ENCODE measurements around the gene GLOD5.

The GLOD5 gene

DNA sequence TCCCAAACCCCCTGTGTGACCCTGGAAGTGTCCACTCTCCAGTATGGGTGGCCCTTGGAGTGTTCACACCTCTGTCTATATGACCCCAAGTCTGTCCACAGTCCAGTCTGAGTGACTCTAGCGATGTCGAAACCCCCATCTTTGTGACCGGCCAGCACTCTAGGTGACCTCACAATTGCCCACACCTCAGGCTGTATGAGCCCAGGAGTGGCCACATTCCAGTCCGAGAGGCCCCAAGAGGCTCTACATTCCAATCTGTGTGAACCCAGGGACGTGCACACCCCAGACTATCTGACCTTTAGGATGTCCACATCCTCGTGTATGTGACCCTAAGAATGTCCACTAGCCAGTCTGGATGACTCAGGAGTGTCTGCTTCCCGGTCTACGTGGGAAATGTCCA lies 7.3 kb upstream of the GLOD5 start (continued):
- TF ChIP-seq, protein P1, sequence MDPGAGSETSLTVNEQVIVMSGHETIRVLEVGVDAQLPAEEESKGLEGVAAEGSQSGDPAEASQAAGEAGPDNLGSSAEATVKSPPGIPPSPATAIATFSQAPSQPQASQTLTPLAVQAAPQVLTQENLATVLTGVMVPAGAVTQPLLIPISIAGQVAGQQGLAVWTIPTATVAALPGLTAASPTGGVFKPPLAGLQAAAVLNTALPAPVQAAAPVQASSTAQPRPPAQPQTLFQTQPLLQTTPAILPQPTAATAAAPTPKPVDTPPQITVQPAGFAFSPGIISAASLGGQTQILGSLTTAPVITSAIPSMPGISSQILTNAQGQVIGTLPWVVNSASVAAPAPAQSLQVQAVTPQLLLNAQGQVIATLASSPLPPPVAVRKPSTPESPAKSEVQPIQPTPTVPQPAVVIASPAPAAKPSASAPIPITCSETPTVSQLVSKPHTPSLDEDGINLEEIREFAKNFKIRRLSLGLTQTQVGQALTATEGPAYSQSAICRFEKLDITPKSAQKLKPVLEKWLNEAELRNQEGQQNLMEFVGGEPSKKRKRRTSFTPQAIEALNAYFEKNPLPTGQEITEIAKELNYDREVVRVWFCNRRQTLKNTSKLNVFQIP (CRISPR knock-in tag; IDR thresholded peaks at IDR 0.05; ENCODE audit: borderline replicate concordance, low read depth) = no peak
- no peak for TF ChIP-seq ZC3H10 (CRISPR knock-in tag; IDR thresholded peaks at IDR 0.05)

DNA sequence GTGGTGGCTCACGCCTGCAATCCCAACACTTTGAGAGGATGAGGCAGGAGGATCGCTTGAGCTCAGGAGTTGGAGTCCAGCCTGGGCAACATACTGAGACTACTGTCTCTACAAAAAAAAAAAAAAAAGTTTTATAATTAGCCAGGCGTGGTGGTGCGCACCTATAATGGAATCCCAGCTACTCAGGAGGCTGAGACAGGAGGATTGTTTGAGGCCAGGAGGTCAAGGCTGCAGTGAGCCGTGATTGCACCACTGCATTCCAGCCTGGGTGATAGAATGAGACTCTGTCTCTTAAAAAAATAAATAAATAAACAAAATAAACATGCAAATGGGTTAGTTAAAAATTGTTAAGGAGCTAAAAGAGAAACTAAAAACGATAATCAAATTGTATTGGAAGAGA lies 7.7 kb downstream of the GLOD5 start:
- TF ChIP-seq, protein P2, sequence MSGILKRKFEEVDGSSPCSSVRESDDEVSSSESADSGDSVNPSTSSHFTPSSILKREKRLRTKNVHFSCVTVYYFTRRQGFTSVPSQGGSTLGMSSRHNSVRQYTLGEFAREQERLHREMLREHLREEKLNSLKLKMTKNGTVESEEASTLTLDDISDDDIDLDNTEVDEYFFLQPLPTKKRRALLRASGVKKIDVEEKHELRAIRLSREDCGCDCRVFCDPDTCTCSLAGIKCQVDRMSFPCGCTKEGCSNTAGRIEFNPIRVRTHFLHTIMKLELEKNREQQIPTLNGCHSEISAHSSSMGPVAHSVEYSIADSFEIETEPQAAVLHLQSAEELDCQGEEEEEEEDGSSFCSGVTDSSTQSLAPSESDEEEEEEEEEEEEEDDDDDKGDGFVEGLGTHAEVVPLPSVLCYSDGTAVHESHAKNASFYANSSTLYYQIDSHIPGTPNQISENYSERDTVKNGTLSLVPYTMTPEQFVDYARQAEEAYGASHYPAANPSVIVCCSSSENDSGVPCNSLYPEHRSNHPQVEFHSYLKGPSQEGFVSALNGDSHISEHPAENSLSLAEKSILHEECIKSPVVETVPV (CRISPR knock-in tag; IDR thresholded peaks at IDR 0.05) = no peak
- TF ChIP-seq CSDC2 (CRISPR knock-in tag; IDR thresholded peaks at IDR 0.05) (no peak), ARNTL (CRISPR knock-in tag; IDR thresholded peaks at IDR 0.05; ENCODE audit: borderline replicate concordance, low read depth) (no peak), BACH2 (CRISPR knock-in tag; IDR thresholded peaks at IDR 0.05; ENCODE audit: borderline replicate concordance) (no peak), ZFP3 (CRISPR knock-in tag; IDR thresholded peaks at IDR 0.05) (no peak), SNAI2 (CRISPR knock-in tag; IDR thresholded peaks at IDR 0.05) (no peak), ZNF8 (CRISPR knock-in tag; IDR thresholded peaks at IDR 0.05) (no peak)
- no peak for ATAC-seq

DNA sequence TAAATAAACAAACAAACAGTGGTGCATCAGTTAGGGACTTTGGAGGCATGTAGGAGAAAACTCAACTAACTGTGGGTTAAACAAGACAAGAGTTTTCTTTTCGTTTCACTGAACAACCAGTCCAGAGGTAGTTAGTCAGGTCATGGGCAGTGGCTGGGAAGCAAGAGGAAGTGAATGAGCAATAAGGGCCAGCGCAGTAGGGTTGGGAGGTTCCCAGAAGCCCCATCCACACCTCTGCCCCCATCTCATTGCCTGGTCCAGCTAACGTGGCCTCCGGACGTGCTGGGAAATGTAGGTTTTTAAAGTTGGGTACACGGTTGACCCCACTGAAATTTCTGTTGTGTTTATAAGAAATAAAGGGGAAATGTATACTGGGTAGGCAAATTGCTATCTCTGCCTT lies 8.7 kb downstream of the GLOD5 start:
- ATAC-seq = no peak
- TF ChIP-seq BACH2 (CRISPR knock-in tag; IDR thresholded peaks at IDR 0.05; ENCODE audit: borderline replicate concordance) = no peak
- TF ChIP-seq TSHZ2 (CRISPR knock-in tag; IDR thresholded peaks at IDR 0.05) = no peak
- TF ChIP-seq, protein P2 (CRISPR knock-in tag; IDR thresholded peaks at IDR 0.05) = no peak
- TF ChIP-seq, protein P3, sequence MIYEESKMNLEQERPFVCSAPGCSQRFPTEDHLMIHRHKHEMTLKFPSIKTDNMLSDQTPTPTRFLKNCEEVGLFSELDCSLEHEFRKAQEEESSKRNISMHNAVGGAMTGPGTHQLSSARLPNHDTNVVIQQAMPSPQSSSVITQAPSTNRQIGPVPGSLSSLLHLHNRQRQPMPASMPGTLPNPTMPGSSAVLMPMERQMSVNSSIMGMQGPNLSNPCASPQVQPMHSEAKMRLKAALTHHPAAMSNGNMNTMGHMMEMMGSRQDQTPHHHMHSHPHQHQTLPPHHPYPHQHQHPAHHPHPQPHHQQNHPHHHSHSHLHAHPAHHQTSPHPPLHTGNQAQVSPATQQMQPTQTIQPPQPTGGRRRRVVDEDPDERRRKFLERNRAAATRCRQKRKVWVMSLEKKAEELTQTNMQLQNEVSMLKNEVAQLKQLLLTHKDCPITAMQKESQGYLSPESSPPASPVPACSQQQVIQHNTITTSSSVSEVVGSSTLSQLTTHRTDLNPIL (CRISPR knock-in tag; IDR thresholded peaks at IDR 0.05; ENCODE audit: low read depth) = no peak
- TF ChIP-seq PATZ1 (CRISPR knock-in tag; IDR thresholded peaks at IDR 0.05; ENCODE audit: borderline replicate concordance) = no peak
- no peak for TF ChIP-seq SNAI2 (CRISPR knock-in tag; IDR thresholded peaks at IDR 0.05)
- no peak for TF ChIP-seq RARB (CRISPR knock-in tag; IDR thresholded peaks at IDR 0.05)

DNA sequence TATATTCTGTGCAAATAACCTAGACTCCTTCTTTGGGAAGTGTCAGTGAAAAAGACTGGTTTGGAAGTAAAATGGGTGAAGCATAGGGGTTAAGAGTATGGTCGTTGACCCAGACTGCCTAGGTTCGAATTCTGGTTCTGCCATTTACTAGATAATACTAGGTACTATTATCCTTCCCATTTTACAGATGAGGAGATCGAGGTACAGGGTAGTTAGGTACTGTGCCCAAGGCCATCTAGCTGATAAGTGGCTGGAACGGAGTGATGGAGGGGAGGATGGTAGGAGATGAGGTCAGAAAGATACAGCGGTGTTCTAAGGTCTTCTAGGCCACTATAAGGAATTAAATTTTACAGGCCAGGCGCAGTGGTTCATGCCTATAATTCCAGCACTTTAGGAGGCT lies 11.1 kb downstream of the GLOD5 start:
- no peak for ATAC-seq
- TF ChIP-seq ZFP3 (CRISPR knock-in tag; IDR thresholded peaks at IDR 0.05) = no peak
- TF ChIP-seq SNAI2 (CRISPR knock-in tag; IDR thresholded peaks at IDR 0.05) = no peak
- no peak for TF ChIP-seq RARB (CRISPR knock-in tag; IDR thresholded peaks at IDR 0.05)
- TF ChIP-seq PPARA (CRISPR knock-in tag; IDR thresholded peaks at IDR 0.05; ENCODE audit: borderline replicate concordance) = no peak
- no peak for TF ChIP-seq ZC3H10 (CRISPR knock-in tag; IDR thresholded peaks at IDR 0.05)
- TF ChIP-seq GLIS3 (CRISPR knock-in tag; IDR thresholded peaks at IDR 0.05) = no peak
- TF ChIP-seq TOX (CRISPR knock-in tag; IDR thresholded peaks at IDR 0.05; ENCODE audit: borderline replicate concordance) = no peak
- TF ChIP-seq ZNF8 (CRISPR knock-in tag; IDR thresholded peaks at IDR 0.05) = no peak
- TF ChIP-seq, protein P3 (CRISPR knock-in tag; IDR thresholded peaks at IDR 0.05; ENCODE audit: low read depth) = no peak
- TF ChIP-seq ESRRG (CRISPR knock-in tag; IDR thresholded peaks at IDR 0.05) = no peak
- TF ChIP-seq TSHZ2 (CRISPR knock-in tag; IDR thresholded peaks at IDR 0.05) = no peak
- no peak for TF ChIP-seq BACH2 (CRISPR knock-in tag; IDR thresholded peaks at IDR 0.05; ENCODE audit: borderline replicate concordance)
- no peak for TF ChIP-seq ARNTL (CRISPR knock-in tag; IDR thresholded peaks at IDR 0.05; ENCODE audit: borderline replicate concordance, low read depth)
- TF ChIP-seq, protein P2 (CRISPR knock-in tag; IDR thresholded peaks at IDR 0.05) = no peak
